ENCODE measurements around the gene ANKS1B.

The ANKS1B gene

GRCh38 chr12:98818239-98818638, 1166.5 kb downstream of the ANKS1B start:
- no peak for DNase-seq (ENCODE audit: low read depth in 2 of 2)

- no peak for DNase-seq (ENCODE audit: low read depth in 2 of 2)
Measured at GRCh38 chr12:98817742-98818141, 1167.0 kb downstream of the ANKS1B start.

DNA sequence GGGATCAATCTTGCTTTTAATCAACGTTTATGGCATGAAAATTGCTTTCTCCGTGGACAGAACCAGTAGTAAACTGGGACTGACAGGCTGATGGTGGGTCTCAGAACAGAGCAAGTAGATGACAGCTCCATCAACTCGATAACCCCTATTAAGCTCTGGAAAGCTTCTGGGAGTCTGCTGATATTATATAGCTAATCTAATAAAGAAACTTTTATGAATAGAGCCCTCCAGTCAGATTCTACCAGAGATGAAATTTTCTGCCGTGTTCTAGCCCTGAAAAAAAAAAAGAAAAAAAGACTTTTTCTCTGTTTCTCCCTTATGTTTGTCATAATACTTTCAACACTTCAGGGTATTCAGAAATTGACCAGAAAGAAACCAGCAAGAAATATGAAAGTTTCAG, 1168.0 kb downstream of the ANKS1B start:
- DNase-seq (ENCODE audit: low read depth in 2 of 2) = no peak

DNA sequence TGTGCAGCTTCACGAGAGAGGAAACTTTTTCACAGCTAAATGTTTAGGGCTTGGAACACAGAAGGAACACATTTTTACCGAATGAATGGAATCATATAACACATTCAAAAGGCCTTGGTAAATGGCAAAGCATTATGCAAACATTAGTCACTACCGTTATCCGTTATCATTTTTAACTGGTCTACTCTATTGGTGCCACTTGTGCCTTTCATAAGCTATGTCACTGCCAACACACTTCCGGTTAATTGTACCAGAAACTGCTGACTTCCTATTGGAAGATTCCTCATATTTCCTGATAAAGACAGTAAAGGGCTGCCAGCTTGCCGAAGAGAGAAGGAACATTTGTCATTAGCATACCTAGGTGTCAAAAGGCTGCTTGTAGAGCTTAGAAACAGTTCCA, 1170.5 kb downstream of the ANKS1B start:
- no peak for DNase-seq (ENCODE audit: low read depth in 2 of 2)

- no peak for DNase-seq (ENCODE audit: low read depth in 2 of 2)
Measured at GRCh38 chr12:98812225-98812624, 1172.5 kb downstream of the ANKS1B start.

DNA sequence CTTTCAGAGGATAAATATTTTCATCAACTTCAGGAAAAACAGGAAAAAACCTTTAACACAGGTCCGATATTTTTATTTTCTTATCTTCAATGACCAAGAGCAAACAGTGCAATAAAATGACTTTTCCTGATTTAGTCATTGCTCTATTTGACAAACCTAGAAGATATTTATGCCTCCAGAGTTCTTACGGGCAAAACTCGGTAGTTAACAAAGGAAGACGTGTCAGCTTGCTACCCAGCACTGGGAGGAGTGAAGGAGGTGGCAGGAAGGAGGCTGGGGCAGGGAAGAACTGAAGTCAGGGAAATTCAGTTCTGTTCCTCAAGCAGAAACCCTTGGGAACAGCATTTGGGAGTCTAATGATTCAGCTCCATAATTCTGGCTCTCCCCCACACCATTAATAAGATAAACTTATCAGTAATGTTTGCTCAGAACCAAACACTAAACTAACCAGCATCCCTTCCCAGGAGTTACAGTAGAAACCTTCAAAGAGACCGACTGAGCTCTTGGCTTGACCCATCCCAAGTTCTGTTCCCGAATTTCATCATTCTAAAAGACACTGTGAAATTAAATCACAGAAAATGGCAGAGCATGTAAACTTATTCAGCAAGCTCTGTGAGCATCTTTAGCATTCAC, 1176.4 kb downstream of the ANKS1B start:
- DNase-seq (ENCODE audit: low read depth in 2 of 2) = no peak

DNA sequence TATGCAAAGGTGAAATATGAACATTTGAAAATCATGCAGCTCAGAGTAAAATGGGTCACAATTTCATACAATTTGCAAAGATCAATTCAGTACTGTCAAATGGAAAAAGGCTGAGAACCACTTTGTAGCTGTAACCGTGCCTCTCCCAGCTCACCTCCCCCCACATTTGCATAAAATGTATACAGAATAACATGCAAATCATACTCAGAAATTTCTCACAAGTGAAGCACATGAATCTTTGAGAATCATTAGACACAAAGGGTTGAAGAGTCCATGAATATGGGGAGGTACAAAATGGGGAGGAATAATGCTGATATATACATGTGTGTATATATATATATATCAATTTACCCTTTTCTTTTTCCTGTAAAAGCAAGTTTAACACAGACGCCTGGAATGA, 1177.5 kb downstream of the ANKS1B start:
- DNase-seq (ENCODE audit: low read depth in 2 of 2) = no peak

- DNase-seq (ENCODE audit: low read depth in 2 of 2) = no peak
Measured at GRCh38 chr12:98803468-98804209, 1181.1 kb downstream of the ANKS1B start.

DNA sequence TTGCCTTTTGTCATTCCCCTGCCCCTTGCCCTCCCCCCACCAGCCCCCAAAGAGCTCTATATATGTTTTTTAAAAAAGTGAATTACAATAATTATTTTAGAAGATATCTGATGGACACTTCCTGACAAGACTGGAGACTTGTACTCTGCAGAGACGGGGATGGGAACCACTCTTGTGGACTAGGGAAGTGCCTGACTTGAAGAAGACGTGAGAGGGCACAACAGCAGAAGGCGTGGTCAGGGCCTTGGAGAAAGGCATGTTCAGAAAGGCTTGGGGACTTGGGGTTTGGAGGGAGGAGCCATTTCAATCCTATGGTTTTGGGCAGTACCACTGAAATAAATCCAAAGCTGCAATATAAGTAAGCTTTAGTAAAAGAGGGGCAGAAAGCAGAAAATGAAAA, 1184.9 kb downstream of the ANKS1B start:
- DNase-seq (ENCODE audit: low read depth in 2 of 2) = no peak

GRCh38 chr12:98799146-98799810, 1185.5 kb downstream of the ANKS1B start:
- DNase-seq (ENCODE audit: low read depth in 2 of 2) = no peak

DNA sequence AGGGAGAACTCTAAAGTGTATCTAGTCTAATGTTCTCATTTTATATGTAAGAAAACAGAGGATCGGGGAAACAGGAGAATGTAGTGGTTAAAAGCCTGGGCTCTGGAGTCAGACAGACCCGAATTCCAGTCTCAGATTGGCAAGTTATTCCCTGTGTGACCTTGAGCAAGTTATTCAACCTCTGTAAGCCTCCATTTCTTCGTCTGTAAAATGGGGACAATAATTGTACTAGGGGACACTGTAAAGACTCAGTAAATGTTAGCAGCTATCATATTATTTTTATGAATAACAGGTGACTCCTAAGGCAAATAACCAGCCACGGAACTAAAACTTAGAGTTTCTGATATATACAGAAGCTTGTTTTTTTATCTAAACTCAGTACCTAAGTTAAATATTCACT, 1187.5 kb downstream of the ANKS1B start:
- DNase-seq (ENCODE audit: low read depth in 2 of 2) = no peak

DNA sequence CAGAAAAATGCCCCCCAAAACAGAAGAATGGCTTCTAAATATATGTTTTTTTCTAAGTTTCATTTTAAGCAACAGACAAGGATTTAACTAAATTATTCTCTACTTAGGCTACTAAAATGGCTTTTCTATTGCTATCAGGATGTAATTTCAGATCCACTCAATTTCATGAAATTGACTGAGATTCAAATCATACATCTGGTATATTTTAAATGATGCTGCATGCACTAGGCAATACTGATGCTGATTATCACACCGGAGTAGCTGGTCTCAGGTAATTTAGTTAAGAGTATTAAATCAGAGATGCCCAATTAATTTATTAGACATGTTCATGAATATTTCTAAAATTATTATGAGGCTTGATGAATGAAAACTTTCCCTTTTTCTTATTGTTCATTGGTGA, 1188.0 kb downstream of the ANKS1B start:
- DNase-seq (ENCODE audit: low read depth in 2 of 2) = no peak

DNA sequence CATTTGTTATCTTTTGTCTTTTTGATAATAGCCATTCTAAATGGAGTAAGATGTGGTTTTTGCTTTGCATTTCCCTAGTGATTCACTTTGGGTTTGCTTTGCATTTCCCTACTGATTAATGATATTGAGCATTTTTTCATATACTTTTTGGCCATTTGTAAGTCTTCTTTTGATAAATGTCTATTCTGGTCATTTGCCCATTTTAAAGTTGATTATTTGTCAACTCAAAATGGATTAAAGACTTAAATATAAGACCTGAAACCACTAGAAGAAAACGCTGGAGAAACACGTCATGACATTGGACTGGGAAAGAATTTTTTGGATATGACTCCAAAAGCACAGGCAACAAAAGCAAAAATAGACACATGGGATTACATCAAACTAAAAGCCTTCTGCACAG, 1191.6 kb downstream of the ANKS1B start:
- no peak for DNase-seq (ENCODE audit: low read depth in 2 of 2)

- DNase-seq (ENCODE audit: low read depth in 2 of 2) = no peak
Measured at GRCh38 chr12:98791406-98791805, 1193.3 kb downstream of the ANKS1B start.

- DNase-seq (ENCODE audit: low read depth in 2 of 2) = no peak
Measured at GRCh38 chr12:98788396-98788795, 1196.3 kb downstream of the ANKS1B start.

DNA sequence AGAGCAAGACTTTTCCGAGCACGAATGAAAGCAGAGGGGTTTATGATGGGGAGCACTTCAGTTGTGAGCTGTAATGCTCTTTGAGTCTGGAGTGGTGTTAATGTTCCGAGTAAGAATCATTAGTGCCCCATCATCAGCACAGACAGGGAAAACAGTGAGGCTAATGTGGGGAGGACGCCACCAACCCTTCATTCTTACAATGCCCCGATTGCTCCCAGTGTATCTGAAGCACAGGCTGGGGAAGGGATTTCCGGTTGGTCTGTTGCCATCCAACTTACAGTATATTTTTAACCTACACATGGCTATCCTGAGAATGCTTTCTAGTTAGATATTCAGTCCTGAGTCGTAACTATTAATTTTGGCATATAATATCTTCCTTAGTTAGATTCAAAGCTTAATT, 1198.1 kb downstream of the ANKS1B start:
- DNase-seq (ENCODE audit: low read depth in 2 of 2) = no peak

DNA sequence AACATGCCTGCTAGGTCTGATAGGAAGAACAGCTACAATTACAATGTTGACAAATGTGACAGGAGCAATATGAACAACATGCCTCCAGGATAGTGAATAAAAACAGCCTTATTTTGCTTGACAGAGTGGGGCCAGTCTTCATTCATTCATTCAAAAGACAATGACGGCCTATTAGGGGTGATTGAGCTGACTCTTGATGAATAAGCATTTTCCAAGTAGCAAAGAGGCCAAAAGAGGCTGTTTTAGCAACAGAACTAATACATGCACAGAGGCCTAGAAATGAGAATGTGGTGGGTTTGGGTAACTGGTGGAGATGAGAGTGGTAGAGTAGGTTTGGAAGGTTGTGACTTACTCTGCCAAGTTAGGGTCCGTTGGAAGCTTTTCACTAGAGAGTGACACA, 1201.3 kb downstream of the ANKS1B start:
- DNase-seq (ENCODE audit: low read depth in 2 of 2) = no peak

DNA sequence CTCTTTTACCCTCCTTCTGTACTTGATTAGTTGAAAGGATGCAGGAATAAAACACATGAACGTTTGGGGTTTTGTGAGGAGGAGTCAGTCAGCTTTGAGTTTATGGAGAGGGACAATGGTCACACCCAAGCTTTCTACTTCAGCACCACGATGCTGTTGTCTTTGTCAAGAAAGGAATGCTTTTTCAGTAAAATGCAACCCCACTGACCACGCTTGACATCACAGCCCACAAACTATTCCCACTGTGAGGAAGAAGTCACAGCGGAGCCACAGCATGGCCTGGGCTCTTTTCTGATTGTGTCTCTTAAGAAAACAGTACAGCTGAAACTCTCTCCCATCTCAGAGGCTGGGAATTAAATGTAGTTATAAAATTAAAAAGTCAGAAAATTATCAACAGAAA, 1204.5 kb downstream of the ANKS1B start:
- DNase-seq (ENCODE audit: low read depth in 2 of 2) = no peak

DNA sequence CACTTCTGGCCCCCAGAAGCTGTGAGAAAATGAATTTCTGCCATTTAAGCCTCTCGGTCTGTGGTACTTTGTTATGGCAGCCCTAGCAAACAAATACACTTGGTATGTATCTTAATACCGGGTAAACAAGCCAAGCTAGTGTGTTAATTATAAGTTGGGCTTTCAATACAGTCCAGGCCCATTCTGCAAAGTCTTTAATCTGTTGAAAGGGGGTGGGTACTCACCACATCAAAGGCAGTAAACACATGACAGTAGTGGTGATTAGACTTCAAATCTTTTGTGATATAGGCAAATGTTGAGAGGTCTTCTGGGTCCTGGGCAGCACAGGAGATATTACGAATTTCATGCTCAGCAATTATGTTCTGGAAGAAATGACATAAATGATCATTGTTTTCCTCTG, 1211.9 kb downstream of the ANKS1B start:
- DNase-seq (ENCODE audit: low read depth in 2 of 2) = no peak

DNA sequence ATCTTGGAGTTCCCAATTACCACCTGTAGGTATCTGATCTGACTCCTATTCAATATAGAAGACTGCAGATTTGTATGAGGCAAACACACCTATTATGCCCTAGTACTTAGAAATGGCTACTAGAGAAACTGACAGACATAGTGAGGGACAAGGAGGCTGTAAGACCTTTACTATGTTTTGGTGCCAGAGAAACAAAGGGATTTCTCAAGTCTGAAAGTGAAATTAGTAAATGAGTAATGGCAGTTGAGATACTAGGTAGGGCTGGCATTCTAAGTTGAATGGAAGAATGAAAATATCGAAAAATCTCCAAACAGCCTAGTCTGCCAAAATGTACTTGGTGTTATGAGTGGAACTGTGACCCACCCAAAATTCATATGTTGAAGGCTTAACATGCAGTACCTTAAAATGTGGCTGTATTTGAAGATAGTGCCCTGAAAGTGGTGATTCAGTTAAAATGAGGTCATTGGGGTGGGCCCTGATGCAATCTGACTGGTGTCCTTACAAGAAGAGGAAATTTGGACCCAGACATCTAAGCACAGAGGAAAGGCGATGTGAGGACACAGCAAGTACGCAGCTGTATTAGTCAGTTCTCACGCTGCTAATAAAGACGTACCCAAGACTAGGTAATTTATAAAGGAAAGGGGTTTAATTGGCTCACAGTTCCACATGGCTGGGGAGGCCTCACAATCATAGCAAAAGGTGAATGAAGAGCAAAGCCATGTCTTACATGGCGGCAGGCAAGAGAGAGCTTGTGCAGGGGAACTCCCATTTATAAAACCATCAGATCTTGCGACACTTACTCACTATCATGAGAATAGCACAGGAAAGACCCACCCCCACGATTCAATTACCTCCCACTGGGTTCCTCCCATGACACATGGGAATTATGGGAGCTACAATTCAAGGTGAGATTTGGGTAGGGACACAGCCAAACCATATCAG, 1212.7 kb downstream of the ANKS1B start:
- DNase-seq (ENCODE audit: low read depth in 2 of 2) = no peak

DNA sequence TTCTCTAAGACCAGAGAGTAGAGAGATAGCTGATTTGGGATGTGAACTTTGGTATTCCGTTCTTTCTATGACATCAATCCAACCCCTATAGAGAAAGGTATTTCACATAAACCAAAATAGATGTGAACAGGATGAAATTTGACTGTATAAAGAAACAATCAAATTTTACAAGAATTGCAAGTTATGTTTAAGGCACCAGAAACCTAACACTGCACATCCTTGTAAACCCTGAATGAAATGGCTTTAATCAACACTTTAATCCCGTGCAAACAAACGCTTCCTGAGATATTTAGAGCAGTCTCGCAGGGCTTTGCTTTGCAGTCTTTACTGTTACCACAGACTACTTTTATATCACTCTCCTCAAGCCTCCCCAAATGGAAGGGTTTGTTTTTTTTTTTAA, 1214.5 kb downstream of the ANKS1B start:
- DNase-seq (ENCODE audit: low read depth in 2 of 2) = no peak

DNA sequence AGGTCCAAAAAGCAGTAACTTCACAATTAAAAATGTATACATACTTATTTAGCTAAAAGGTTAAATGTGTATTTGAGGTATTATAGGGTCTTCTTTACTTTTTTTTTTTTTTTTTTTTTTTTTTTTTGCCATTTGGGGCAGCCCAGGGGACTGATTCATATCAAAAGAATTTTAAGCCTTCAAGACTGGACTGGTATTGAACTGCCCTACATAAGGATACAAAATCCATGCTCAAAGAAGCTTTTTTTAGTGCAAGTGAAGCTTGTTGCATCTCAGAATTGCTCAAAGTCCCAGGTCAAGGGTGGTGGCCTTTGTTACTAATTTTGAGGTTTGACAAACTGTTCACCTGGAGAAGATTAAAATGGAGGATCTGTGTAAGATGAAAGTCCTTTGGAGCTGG, 1215.7 kb downstream of the ANKS1B start:
- no peak for DNase-seq (ENCODE audit: low read depth in 2 of 2)

Measured in activated CD4-positive, alpha-beta T cell treated with anti-CD3 and anti-CD28 coated beads for 24 hours (primary cell).